Thyroid gland (tissue), 4 donors: ENCODE data around the gene GALNT8. TPM values are rescaled to one million over a fixed set of nuclear protein-coding genes. Genes with fewer than 3 reads are reported as not detected.

Experiments used
- DNase-seq, 2 donors: peaks; one replicate each; pipeline ENCODE4 v3.0.0-alpha.2; 2019
- H3K27ac ChIP-seq, 3 donors: fragments of 200-600 bp; sonication (generic); 1 replicate in 2 of 3; 2 replicates in 1 of 3; pipeline ENCODE4 v1.5.1; 2016 to 2019; ENCODE audit warnings: mild to moderate bottlenecking in 1 of 3, moderate library complexity in 1 of 3
- H3K27me3 ChIP-seq: fragments of 200-600 bp; sonication (generic); one replicate; pipeline ENCODE4 v1.5.1; 2019
- H3K36me3 ChIP-seq, 2 donors: fragments of 200-600 bp; sonication (generic); one replicate each; pipeline ENCODE4 v1.5.1; 2016 to 2019
- H3K4me1 ChIP-seq, 2 donors: fragments of 200-600 bp; sonication (generic); one replicate each; pipeline ENCODE4 v1.5.1; 2017 to 2019
- H3K4me3 ChIP-seq, 3 donors: fragments of 200-600 bp; sonication (generic); replicated peaks in 1 of 3; 1 replicate in 2 of 3; 2 replicates in 1 of 3; pipeline ENCODE4 v1.5.1; 2016; ENCODE audit warnings: mild to moderate bottlenecking in 1 of 3
- H3K9me3 ChIP-seq: fragments of 200-600 bp; sonication (generic); one replicate; pipeline ENCODE4 v1.5.1; 2017
- POLR2A ChIP-seq, 2 donors: fragments of 450-650 bp; IDR thresholded peaks; one replicate each; pipeline ENCODE4 v1.6.1; 2017; ENCODE audit warnings: antibody characterized with exemption in 2 of 2, mild to moderate bottlenecking in 2 of 2, moderate library complexity in 1 of 2
- WGBS, 2 donors: methylation state at CpG; one replicate each; pipeline ENCODE4 v1.1.5; 2017; 5-methylcytosine and 5-hydroxymethylcytosine counted together
- intact Hi-C: fragments of 100-400 bp; cut with DNase I; formaldehyde crosslinking; loops from one replicate; pipeline ENCODE4 v1.15.1; 2023
- total RNA-seq, 4 donors: library from RNA; depleted of rRNA; stranded (reverse); fragments of >200 nt; gene quantifications; one replicate each; pipeline ENCODE4 v1.2.3, GENCODE V29; 2016
- TF ChIP-seq, protein P1 (sequence below), 6 experiments: fragments of 200-600 bp in 3 of 6; fragments of 450-650 bp in 3 of 6; sonication (generic) in 3 of 6; IDR thresholded peaks; one replicate each; pipeline ENCODE4 v1.5.1; 2016 to 2019; ENCODE audit warnings: antibody characterized with exemption in 6 of 6, mild to moderate bottlenecking in 2 of 6, inconsistent platforms in 1 of 6, moderate library complexity in 1 of 6

GALNT8 gene
- total RNA-seq, 4 donors from 2014 or later, result 0.54 to 0.78 TPM; not detected in 2

DNA sequence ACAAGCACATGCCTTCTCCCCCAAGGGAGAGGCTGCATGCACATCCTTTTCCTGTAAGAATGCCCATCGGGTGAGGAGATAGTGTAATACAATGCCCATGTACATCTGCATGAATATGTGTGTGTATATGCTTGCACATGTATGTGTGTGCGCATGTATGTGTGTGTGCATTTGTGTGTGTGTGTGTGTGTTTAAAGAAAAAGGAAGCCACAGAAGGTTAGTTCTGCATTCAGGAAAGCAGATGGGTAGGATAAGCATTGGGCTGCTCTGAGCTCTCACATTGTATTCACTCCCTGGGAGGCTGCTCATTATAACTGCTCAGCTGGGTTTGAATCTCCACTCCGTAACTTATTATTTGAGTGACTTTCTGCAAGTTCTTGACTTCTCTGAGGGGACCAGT, 74.3 kb downstream of the GALNT8 start:
- no peaks in the 10 kb centered on the region for H3K36me3 ChIP-seq
- no peaks in the 10 kb centered on the region for H3K9me3 ChIP-seq
- intact Hi-C loops, result no loop called here
- H3K4me3 ChIP-seq, result no peak overlapping the region
- WGBS, 2 donors, result 85 to 86% methylated on average over 3 of the region's 3 CpGs
- H3K27ac ChIP-seq, result no peak overlapping the region
- no peaks in the 10 kb centered on the region for H3K27me3 ChIP-seq
- no peak for DNase-seq
- H3K4me1 ChIP-seq, result no peaks in the 10 kb centered on the region
- TF ChIP-seq, protein P1, sequence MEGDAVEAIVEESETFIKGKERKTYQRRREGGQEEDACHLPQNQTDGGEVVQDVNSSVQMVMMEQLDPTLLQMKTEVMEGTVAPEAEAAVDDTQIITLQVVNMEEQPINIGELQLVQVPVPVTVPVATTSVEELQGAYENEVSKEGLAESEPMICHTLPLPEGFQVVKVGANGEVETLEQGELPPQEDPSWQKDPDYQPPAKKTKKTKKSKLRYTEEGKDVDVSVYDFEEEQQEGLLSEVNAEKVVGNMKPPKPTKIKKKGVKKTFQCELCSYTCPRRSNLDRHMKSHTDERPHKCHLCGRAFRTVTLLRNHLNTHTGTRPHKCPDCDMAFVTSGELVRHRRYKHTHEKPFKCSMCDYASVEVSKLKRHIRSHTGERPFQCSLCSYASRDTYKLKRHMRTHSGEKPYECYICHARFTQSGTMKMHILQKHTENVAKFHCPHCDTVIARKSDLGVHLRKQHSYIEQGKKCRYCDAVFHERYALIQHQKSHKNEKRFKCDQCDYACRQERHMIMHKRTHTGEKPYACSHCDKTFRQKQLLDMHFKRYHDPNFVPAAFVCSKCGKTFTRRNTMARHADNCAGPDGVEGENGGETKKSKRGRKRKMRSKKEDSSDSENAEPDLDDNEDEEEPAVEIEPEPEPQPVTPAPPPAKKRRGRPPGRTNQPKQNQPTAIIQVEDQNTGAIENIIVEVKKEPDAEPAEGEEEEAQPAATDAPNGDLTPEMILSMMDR (IDR thresholded peaks at IDR 0.05), result no peak
- TF ChIP-seq POLR2A (IDR thresholded peaks at IDR 0.05), result no peak

DNA sequence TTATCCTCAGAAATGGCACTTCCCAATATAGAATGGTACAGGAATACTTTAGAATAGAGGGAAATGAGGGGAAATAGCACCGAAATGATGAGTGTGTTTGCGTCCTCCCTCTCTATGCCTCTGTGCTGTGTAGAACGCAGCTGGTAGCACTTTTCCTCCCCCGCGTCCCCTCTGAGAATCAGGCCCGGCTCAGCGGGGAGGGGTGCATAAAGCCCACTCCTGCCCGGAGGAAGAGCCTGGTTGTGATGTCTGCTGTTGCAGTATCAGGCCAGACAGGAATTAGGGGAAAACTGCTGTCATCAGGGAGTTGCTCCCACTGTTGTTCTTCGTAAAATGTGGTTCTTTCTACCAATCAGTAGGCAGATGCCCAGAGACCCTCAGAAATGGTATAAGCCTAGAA, 76.0 kb downstream of the GALNT8 start:
- no peaks in the 10 kb centered on the region for H3K36me3 ChIP-seq
- intact Hi-C loops, result no loop called here
- no peaks in the 10 kb centered on the region for H3K27me3 ChIP-seq
- H3K4me1 ChIP-seq, result no peaks in the 10 kb centered on the region
- H3K27ac ChIP-seq, result no peak overlapping the region
- no peaks in the 10 kb centered on the region for H3K9me3 ChIP-seq
- TF ChIP-seq POLR2A (IDR thresholded peaks at IDR 0.05), result no peak
- TF ChIP-seq, protein P1 (IDR thresholded peaks at IDR 0.05), result no peak
- 55 to 61% methylated on average over 9 of the region's 9 CpGs for WGBS, 2 donors
- no peak overlapping the region for H3K4me3 ChIP-seq
- DNase-seq, result no peak

DNA sequence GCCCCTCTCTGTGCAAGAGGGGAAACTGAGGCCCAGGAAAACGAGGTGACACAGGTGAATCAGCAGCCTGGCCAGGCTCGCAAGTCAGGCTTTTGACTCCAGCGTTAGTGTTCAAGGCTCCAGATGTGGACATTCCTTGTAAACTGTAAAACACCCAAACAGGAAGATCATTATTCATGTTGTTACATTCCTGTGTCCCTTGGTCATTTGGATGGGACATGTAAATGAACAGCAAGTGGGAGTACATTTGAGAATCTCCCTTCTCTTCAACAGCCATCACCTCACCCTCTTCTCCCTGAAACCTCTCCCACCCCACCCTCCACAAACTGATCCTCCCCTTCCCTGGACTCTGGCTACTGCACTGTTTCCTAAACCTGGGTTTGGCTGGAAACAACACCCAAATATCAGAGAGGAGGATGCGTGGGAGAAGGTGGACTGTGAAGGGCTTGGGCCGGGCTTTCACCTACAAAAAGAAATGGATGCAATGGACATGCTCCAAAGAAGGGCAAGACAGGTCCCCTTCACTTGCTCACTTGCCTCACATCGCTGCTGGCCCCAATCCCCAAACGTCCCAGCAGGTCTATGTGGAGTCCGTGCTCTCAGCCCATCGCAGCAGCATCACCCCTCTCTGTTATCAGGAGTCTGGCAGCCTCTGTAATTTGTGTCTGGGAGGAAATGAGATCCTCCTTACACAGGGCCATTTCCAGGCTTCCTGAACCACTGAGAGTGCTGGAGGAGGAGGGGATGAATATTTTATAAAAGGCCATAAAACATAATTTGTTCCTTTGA, 76.7 kb downstream of the GALNT8 start:
- no peaks in the 10 kb centered on the region for H3K27me3 ChIP-seq
- WGBS, 2 donors, result 55 to 63% methylated on average over 9 of the region's 9 CpGs
- H3K4me3 ChIP-seq, result no peak overlapping the region
- intact Hi-C loops, result no loop called here
- no peak for DNase-seq
- no peaks in the 10 kb centered on the region for H3K36me3 ChIP-seq
- TF ChIP-seq POLR2A (IDR thresholded peaks at IDR 0.05), result no peak
- TF ChIP-seq, protein P1 (IDR thresholded peaks at IDR 0.05), result no peak
- H3K4me1 ChIP-seq, result no peaks in the 10 kb centered on the region
- H3K27ac ChIP-seq, result no peak overlapping the region
- H3K9me3 ChIP-seq, result no peaks in the 10 kb centered on the region

DNA sequence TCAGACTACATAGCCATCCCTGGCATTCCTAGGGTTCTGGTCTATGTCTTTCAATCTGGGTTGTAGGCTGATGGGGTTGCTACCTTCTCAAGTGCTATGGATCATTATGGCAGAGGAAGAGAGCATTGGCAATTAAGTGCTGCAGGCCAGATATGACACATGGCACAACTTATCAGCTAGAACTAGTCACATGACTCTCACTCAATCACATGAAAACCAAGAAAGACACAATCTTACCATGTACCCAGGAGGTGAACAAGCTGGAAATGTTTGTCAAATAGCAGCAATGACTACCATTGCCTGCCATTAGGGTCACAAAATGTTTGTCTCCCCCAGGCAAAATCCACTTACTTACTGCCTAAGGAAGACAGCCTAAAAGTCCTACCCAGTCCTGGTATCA, 80.4 kb downstream of the GALNT8 start:
- H3K27me3 ChIP-seq, result no peaks in the 10 kb centered on the region
- no peak overlapping the region for H3K4me3 ChIP-seq
- TF ChIP-seq, protein P1 (IDR thresholded peaks at IDR 0.05), result no peak
- TF ChIP-seq POLR2A (IDR thresholded peaks at IDR 0.05), result no peak
- no peaks in the 10 kb centered on the region for H3K4me1 ChIP-seq
- intact Hi-C loops, result no loop called here
- no peak overlapping the region for H3K27ac ChIP-seq
- DNase-seq, result no peak
- H3K9me3 ChIP-seq, result no peaks in the 10 kb centered on the region
- H3K36me3 ChIP-seq, result no peaks in the 10 kb centered on the region

DNA sequence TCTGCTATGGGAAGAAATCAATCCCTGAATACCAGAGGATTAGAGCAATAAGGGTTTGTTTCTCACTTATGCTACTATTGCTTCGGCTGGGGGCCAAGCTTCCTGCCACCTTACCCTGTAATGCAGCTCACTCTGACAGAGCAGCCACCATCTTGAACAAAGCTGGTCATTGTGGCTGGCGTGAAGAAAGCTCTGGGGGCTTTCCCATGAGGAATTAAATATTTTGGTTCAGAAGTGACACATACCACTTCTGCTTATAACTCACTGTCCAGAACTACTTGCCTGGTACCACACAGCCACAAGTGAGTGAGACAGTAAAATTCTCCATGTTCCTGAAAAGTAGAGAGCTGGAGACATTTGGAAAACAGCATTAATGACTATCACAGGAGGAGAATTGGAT, 82.6 kb downstream of the GALNT8 start:
- TF ChIP-seq, protein P1 (IDR thresholded peaks at IDR 0.05), result no peak
- TF ChIP-seq POLR2A (IDR thresholded peaks at IDR 0.05), result no peak
- Histone ChIP-seq H3K27ac (no peak overlapping the region), H3K36me3 (no peaks in the 10 kb centered on the region), H3K4me3 (no peak overlapping the region), H3K4me1 (no peaks in the 10 kb centered on the region), H3K27me3 (no peaks in the 10 kb centered on the region), H3K9me3 (no peaks in the 10 kb centered on the region)
- intact Hi-C loops, result no loop called here
- no peak for DNase-seq
- 86% methylated on average over 2 of the region's 2 CpGs for WGBS, 2 donors
